Measurements from ENCODE around the gene NR0B2.
"Not testable (repeated sequence)": the region's sequence is repeated elsewhere in the genome, so short reads cannot be mapped to it uniquely, and the experiment has no call there.

NR0B2 gene

GRCh38 chr1:26889551-26890466, 24.0 kb downstream of the NR0B2 start, which contains the start of gene GPN2:
Gene GPN2, minus strand, starts transcription at chr1:26890283. Its CDS starts 187 bp downstream, at chr1:26890096.
- peak; percentile 81 for DNase-seq (ENCODE audit: low spot score)

DNA sequence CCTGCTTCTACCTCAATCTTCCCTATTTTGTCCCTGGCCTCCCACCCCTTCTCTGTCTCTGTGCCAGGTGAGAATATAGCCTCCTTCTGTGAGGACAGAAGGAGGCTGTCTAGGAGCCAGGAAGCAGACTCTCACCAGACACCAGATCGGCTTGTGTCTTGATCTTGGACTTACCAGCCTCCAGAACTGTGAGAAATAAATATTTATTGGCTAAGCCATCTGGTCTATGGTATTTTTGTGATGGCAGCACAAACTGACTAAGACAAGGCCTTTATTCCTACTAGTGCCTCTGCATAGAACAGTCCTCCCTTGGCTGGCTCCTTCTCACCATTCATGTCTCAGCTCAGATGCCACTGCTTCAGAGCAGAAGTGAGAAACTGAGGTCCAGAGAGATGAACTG, 25.5 kb downstream of the NR0B2 start:
- DNase-seq (ENCODE audit: low spot score), result no peak

GRCh38 chr1:26887125-26887524, 26.6 kb downstream of the NR0B2 start:
- peak; percentile 37 for DNase-seq (ENCODE audit: low spot score)

DNA sequence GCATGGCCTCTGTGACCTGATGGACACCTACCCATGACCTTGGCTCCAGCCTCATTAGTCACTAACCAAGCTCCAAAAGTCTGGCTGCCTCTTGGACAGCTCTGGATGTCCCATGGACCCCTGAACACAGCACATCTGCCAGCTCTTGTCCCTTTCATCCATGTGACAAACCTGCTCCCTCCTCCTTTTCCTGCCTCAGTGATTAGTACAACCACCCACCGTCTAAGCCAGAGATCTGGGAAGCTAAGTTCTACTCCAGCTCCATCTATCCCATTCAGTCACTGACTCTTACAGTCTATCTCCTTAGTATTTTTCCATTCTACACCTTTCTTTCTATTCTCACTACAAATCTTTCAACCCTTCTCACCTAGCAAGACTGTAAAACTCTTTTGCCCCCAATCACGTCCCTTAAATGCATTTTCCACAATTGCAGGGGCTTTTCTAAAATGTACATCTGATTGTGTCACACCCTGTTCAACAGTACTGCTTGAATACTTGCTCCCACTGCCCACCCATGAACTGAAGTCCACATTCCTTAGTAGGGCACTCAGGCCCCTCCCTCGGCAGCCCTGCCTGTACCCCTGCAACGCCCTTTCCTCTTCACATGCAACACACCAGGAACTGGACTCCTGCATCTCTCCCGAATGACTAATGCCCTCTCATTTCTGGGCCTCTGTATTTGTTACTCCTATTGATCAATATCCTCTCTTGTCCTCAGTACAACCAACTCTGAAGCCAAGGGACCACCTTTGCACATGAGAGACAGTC, 30.9 kb downstream of the NR0B2 start:
- no peak for DNase-seq (ENCODE audit: low spot score)

- not testable (repeated sequence) for DNase-seq (ENCODE audit: low spot score)
Observed at GRCh38 chr1:26881611-26882010, 32.2 kb downstream of the NR0B2 start.

GRCh38 chr1:26879793-26880192, 34.0 kb downstream of the NR0B2 start:
- DNase-seq (ENCODE audit: low spot score), result no peak

GRCh38 chr1:26877326-26877725, 36.4 kb downstream of the NR0B2 start:
- no peak for DNase-seq (ENCODE audit: low spot score)

DNA sequence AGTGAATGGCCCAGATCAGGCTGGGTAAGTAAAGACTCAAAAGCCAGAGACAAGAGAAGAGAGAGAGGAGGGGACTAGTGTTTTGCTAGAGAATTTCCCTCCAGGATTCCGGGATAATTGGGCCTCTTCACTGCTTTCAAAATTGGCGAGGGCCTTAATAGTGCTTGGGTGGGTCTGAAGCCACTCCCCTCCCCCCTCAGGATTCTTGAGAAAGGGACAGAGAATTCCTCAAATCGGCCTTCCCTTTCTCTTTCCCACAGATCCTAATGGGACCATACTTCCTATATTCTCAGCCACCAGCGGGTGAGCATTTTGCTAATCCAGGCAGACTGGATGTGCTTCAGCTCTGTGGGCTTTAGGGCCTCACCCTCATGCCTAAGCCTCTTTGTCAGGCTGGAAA, 38.9 kb downstream of the NR0B2 start:
- DNase-seq (ENCODE audit: low spot score), result no peak

- not testable (repeated sequence) for DNase-seq (ENCODE audit: low spot score)
Observed at GRCh38 chr1:26873097-26873496, 40.7 kb downstream of the NR0B2 start.

- DNase-seq (ENCODE audit: low spot score), result peak; percentile 97
Observed at GRCh38 chr1:26864610-26865480, 48.9 kb downstream of the NR0B2 start.

- DNase-seq (ENCODE audit: low spot score), result no peak
Observed at GRCh38 chr1:26863685-26864077, 50.1 kb downstream of the NR0B2 start.

DNA sequence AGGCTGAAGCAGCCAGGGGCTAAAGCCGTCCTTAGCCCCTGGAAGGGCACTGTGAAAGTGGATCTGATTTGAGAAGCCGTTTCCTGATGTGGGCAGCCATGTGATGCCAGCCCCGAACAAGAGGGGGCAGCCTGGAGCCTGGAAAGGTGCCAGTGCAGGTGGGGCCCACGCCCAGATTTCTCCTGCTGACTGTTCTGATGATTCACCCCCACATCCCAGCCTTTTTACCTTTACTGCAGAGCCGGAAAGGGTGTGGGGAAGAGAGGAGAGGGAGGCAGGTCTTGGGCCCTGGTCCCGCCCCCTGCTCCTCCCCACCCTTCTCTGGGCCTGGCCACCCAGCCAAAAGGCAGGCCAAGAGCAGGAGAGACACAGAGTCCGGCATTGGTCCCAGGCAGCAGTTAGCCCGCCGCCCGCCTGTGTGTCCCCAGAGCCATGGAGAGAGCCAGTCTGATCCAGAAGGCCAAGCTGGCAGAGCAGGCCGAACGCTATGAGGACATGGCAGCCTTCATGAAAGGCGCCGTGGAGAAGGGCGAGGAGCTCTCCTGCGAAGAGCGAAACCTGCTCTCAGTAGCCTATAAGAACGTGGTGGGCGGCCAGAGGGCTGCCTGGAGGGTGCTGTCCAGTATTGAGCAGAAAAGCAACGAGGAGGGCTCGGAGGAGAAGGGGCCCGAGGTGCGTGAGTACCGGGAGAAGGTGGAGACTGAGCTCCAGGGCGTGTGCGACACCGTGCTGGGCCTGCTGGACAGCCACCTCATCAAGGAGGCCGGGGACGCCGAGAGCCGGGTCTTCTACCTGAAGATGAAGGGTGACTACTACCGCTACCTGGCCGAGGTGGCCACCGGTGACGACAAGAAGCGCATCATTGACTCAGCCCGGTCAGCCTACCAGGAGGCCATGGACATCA, 50.7 kb downstream of the NR0B2 start, which contains the start of gene SFN:
Gene SFN, plus strand, starts transcription at position 369 of the 904 bp plus-strand sequence. Its CDS starts 64 bp downstream, at position 433.
- DNase-seq (ENCODE audit: low spot score), result peak; percentile 71

DNA sequence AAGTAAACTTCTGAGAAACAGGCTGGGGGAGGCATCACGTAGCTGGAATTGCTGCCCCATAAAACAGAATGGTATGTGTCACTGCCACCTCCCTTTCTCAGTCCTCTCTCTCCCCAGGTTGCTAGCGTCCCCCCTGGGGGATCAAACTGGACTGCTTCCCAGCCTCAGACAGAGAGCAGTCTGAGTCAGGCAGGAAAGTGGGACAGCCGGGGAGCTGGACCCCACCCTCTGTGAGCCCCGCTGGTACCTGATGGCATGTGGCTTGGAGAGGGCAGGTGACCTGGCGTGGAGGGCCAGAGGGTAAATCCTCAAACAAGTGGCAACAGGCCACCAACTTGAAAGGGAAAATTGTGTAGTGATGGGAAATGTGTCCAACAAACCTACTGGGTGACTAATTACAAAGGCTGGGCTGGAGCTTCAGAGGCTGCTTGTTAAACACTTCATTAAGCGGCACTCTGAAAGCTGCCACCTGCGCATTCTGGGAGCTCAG, 51.8 kb downstream of the NR0B2 start:
- peak; percentile 48 for DNase-seq (ENCODE audit: low spot score)
